ENCODE results near the gene ZNF804A.
"Not testable (repeated sequence)": the region's sequence is repeated elsewhere in the genome, so short reads cannot be mapped to it uniquely, and the experiment has no call there.

The ZNF804A gene

DNA sequence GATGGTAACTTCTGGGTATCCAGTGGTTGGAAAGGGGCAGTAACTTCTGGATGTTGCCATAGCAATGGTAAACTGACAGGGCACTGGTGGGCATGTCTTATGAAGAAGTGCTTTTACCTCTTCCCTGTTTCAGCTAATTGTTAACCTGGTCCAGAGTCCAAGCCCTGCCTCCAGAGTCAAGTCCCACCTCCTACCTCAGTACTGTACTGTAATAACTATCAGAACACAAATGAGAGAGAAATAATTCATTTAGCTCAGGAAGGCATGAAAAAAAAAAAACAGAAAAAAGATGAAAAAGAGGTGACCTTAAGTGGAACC is 237.0 kb downstream of the ZNF804A start:
- DNase-seq = no peak

- DNase-seq = no peak
These were observed 249.0 kb downstream of the ZNF804A start for GRCh38 chr2:184847331-184847730.

GRCh38 chr2:184849516-184849915 is 251.2 kb downstream of the ZNF804A start:
- DNase-seq = no peak

DNA sequence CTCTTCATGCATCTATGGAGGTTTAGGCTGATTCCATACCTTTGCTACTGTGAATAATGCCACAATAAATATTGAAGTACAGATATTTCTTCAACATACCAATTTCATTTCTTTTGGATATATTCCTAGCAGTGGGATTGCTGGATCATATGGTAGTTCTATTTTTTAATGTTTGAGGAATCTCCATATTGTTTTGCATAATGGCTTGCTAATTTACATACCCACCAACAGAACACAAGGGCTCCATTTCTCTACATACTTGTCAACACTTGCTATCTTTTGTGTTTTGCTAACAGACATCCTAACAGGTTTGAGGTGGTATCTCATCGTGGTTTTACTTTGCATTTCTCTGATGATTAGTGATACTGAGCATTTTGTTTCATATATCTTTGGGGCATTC is 253.2 kb downstream of the ZNF804A start:
- DNase-seq = no peak

DNA sequence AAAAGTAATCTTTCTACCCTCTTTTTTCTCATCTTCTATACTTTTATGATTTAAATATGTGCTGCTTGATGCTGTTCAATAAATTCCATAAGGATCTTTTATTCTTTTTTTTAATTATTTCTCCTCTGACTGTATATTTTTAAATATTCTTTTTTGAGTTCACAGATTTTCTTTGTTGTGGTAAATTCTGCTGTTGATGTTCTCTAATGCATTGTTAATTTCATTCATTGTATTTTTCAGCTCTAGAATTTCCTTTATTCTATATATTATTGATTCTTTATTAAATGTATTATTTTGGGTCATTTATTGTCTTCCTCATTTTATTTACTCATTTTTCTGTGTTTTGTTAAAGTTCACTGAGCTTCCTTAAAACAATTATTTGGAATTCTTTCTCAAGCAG is 260.9 kb downstream of the ZNF804A start:
- DNase-seq = no peak

DNA sequence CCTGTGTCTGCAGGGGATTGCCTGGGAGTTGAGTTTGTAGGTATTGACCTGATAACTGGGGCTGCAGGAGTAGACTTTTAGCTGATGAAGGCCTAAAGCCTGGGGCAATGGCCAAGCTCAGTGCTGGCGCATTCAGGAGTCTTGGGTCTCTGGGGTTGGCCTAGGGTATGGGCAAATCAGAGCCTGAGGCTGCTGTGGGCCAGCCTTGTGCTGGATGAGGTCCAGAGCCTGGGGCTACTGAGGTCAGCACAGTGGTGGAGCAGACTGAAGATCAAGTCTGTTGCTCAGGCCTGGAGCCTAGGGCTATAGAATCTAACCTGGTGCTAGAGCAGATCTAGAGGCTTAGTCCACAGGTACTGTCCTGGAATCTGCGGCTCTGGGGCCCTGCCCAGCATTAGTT is 262.4 kb downstream of the ZNF804A start:
- DNase-seq = no peak

GRCh38 chr2:184875212-184875611 is 276.9 kb downstream of the ZNF804A start:
- no peak for DNase-seq

DNA sequence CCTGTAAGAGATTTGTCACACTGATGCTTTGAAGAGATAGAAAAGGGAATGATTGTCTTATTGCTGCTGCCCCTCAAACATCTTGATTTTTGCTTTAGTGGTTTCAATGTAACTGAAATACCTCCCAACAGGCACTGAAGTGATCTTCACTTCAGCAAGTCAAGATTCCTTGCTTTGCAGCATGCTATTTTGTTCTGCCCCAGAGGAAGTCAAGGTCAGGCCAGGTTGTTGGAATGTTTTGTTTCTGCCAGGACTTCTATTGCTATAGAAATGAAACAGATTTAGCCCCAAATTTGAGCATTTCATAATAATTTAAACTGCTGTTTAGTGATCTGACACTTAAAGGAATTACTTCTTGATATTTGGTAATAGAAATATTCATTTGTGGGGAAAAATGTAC is 277.6 kb downstream of the ZNF804A start:
- no peak for DNase-seq

GRCh38 chr2:184877909-184878308 is 279.6 kb downstream of the ZNF804A start:
- no peak for DNase-seq

- no peak for DNase-seq
These were observed 281.3 kb downstream of the ZNF804A start for GRCh38 chr2:184879671-184880070.

GRCh38 chr2:184886585-184886984 is 288.3 kb downstream of the ZNF804A start:
- not testable (repeated sequence) for DNase-seq

- DNase-seq = no peak
These were observed 292.0 kb downstream of the ZNF804A start for GRCh38 chr2:184890311-184890710.

- DNase-seq = no peak
These were observed 306.7 kb downstream of the ZNF804A start for GRCh38 chr2:184904991-184905390.

- no peak for DNase-seq
These were observed 307.8 kb downstream of the ZNF804A start for GRCh38 chr2:184906160-184906559.

DNA sequence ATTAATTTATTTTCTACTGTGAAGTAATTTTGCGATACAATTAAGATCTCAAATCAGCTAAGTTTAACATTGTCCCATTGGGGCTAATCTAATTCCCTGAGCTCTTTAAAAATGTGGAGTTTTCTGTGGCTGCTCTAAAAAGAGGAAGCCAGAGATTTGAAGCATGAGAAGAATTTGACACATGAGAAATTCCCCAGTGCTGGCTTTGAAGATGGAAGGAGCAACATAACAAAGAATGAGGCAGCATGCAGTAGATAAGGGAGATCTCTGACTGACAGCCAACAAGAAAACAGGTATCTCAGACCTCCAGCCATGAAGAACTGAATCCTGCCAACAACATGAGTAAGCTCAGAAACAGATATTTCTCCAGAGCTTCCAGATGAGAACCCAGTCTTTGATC is 308.4 kb downstream of the ZNF804A start:
- no peak for DNase-seq

DNA sequence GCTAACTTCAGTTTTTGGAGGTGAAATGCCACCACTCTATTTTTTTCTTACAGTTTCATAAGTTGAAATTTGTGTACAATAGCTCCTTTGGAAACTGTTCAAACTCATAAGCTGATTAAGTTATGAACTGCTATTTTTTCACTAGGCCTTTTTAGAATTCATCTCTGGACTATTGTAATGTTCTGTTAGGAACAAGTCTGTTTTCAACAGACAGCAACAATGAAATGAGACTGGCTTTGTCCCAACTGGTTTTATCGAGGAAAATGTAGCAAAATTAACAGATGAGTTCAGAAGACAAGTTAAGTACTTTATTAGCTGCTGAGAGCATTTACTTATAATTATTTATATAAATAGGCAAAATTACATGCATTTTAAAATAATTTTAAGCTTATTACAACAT is 310.6 kb downstream of the ZNF804A start:
- no peak for DNase-seq

- no peak for DNase-seq
These were observed 322.2 kb downstream of the ZNF804A start for GRCh38 chr2:184920451-184920965.

DNA sequence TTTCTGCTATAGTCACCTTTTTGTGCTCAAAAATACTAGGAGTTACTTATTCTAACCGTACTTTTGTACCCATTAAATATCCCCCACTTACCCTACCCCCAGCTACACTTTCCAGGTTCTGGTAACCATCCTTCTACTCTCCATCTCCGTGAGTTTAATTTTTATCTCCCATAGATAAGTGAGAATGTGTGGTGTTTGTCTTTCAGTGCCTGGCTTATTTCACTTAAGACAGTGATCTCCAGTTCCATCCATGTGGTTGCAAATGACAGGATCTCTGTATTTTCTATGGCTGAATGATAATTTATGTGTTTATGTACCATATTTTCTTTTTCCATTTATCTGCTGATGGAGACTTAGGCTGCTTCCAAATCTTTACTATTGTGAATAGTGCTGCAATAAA is 323.3 kb downstream of the ZNF804A start:
- no peak for DNase-seq

DNA sequence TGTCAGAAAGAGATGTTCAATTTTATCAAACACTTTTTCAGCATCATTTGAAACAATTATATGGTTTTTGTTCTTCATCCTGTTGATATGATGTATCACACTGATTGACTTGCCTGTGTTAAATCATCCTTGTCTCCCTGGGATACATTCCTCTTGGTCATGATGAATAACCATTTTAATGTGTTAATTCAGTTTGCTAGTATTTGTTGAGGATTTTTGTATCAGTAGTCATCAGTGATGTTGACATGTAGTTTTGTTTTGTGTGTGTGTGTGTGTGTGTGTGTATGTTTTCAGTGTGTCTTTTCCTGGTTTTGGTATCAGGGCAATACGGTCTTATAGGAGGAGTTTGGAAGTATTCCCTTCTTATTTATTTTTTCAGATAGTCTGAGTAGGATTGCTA is 325.4 kb downstream of the ZNF804A start:
- DNase-seq = no peak

- DNase-seq = no peak
These were observed 328.7 kb downstream of the ZNF804A start for GRCh38 chr2:184927040-184927439.

DNA sequence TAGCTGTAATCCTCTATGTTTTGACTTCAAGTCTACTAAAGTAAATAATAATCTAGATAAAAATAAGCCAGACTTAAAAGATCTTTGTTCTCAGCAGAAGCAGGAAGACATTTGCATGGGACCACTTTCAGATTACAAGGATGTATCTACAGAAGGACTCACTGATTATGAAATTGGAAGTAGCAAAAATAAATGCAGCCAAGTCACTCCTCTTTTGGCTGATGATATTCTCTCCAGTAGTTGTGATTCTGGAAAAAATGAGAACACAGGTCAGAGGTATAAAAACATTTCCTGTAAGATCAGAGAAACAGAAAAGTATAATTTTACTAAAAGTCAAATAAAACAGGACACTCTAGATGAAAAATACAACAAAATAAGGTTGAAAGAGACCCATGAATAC is 338.4 kb downstream of the ZNF804A start:
- no peak for DNase-seq

- DNase-seq = no peak
These were observed 340.1 kb downstream of the ZNF804A start for GRCh38 chr2:184938221-184938985.

DNA sequence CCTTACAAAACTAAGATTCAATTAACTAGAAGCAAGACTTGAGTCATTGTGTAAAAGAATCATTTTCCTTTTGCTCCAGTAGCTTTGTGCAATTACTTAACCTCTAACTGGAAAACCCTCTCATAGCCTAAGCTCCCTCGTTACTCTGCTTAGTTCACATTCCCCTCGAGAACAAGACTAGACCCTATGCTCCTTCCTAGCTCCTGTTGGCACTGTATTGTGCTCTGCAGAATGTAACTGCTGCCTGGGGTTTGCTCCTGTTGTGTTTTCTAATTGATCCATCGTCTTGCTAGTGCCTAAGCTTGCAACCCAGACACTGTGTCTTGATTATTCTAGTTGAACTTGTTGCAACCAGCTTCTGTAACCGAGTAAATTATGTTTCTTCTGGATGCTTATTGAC is 347.0 kb downstream of the ZNF804A start:
- DNase-seq = no peak

GRCh38 chr2:184945824-184946223 is 347.5 kb downstream of the ZNF804A start:
- DNase-seq = no peak

- DNase-seq = no peak
These were observed 358.5 kb downstream of the ZNF804A start for GRCh38 chr2:184956856-184957255.

All from inflammatory macrophage treated with lipopolysaccharide for 1 hour (primary cell).